GM12878 (cell line): ENCODE results near the gene CCDC195. TPM values are rescaled to one million over a fixed set of nuclear protein-coding genes. Genes with fewer than 3 reads are reported as not detected.

Source experiments
- ATAC-seq: fragments of 200-7000 bp; cut with Tn5 transposase; 3 replicates; pipeline ENCODE4 v1.9.1; 2020; ENCODE audit warnings: mild to moderate bottlenecking, moderate library complexity
- BruUV-seq: library from RNA; stranded (reverse); fragments of 400-500 nt; replicated peaks from 2 replicates; lab custom pipeline; 2021; lab: Mats Ljungman, UMichigan
- CTCF ChIA-PET: fragments of 300-600 bp; sonication (Branson Sonifier 250); formaldehyde crosslinking; extraction: SDS; loops from one replicate; lab custom pipeline; 2021; ENCODE audit warnings: inconsistent platforms; lab: Yijun Ruan, JAX
- POLR2A ChIA-PET: fragments of 350-600 bp; formaldehyde crosslinking; extraction: SDS; loops from one replicate; lab custom pipeline; 2021; ENCODE audit warnings: inconsistent platforms; lab: Charles Lee
- RAD21 ChIA-PET: fragments of 300-600 bp; sonication (Branson Sonifier 250); formaldehyde crosslinking; loops from one replicate; lab custom pipeline; 2023; ENCODE audit warnings: antibody characterized with exemption; ENCODE audit not compliant: unreplicated experiment; lab: Charles Lee
- SMC1A ChIA-PET: fragments of 300-600 bp; sonication (Branson Sonifier 250); formaldehyde crosslinking; loops from one replicate; lab custom pipeline; 2023; ENCODE audit not compliant: unreplicated experiment, uncharacterized antibody; lab: Charles Lee
- DNase-seq: peaks from one replicate; pipeline ENCODE4 v3.0.0-alpha.2; 2011; ENCODE audit warnings: low read depth, low spot score
- FAIRE-seq: peaks from 3 replicates; lab custom pipeline; 2011; peaks lifted over from hg19 to GRCh38; lab: Jason Lieb, UNC
- H2AFZ ChIP-seq: 2 replicates; pipeline ENCODE4 v1.6.0; 2011; ENCODE audit warnings: low read depth, low read length, control low read depth; ENCODE audit not compliant: control insufficient read depth
- H3K27ac ChIP-seq: 2 replicates; pipeline ENCODE4 v1.5.1; 2011; ENCODE audit warnings: control low read depth; ENCODE audit not compliant: control insufficient read depth, insufficient read depth
- H3K27me3 ChIP-seq, 2 experiments: replicated peaks in 1 of 2; 2 replicates each; pipeline versions ENCODE4 v1.6.0 to v1.6.1; 2011; ENCODE audit warnings: low read length in 1 of 2; ENCODE audit not compliant: control insufficient read depth in 2 of 2, insufficient read depth in 2 of 2
- H3K36me3 ChIP-seq, 2 experiments: 2 replicates each; pipeline ENCODE4 v1.5.1; 2011; ENCODE audit warnings: low read length in 1 of 2; ENCODE audit not compliant: control insufficient read depth in 2 of 2, insufficient read depth in 2 of 2
- H3K4me1 ChIP-seq: 2 replicates; pipeline ENCODE4 v1.6.1; 2011; ENCODE audit warnings: mild to moderate bottlenecking, low read length, moderate library complexity, mixed read lengths; ENCODE audit not compliant: control insufficient read depth, insufficient read depth
- H3K4me2 ChIP-seq: 2 replicates; pipeline ENCODE4 v1.6.0; 2011; ENCODE audit warnings: control low read depth; ENCODE audit not compliant: control insufficient read depth, insufficient read depth
- H3K4me3 ChIP-seq: fragments of 200-600 bp; sonication (generic); 2 replicates; pipeline ENCODE4 v1.5.1; 2016
- H3K79me2 ChIP-seq: 2 replicates; pipeline ENCODE4 v1.6.0; 2011; ENCODE audit warnings: low read length; ENCODE audit not compliant: control insufficient read depth, insufficient read depth
- H3K9ac ChIP-seq: 2 replicates; pipeline ENCODE4 v1.8.0; 2011; ENCODE audit warnings: low read length, control low read depth, mixed read lengths; ENCODE audit not compliant: control insufficient read depth, insufficient read depth
- H3K9me3 ChIP-seq: replicated peaks from 3 replicates; pipeline ENCODE4 v1.5.1; 2011; ENCODE audit warnings: mild to moderate bottlenecking, low read length; ENCODE audit not compliant: control insufficient read depth, insufficient read depth
- H4K20me1 ChIP-seq: 2 replicates; pipeline ENCODE4 v1.6.0; 2011; ENCODE audit not compliant: control insufficient read depth, insufficient read depth
- BMI1 ChIP-seq: fragments of 450-650 bp; IDR thresholded peaks from 2 replicates; pipeline ENCODE4 v1.6.1; 2016; ENCODE audit warnings: mild to moderate bottlenecking, moderate library complexity, borderline replicate concordance
- DPF2 ChIP-seq: fragments of 450-650 bp; IDR thresholded peaks from 2 replicates; pipeline ENCODE4 v1.6.1; 2017; ENCODE audit warnings: mild to moderate bottlenecking
- EED ChIP-seq: sonication (generic); IDR thresholded peaks from 2 replicates; pipeline ENCODE4 v1.6.1; 2016; ENCODE audit warnings: antibody characterized with exemption, low read depth
- FOXK2 ChIP-seq: fragments of 450-650 bp; IDR thresholded peaks from 2 replicates; pipeline ENCODE4 v1.6.1; 2017; ENCODE audit warnings: mild to moderate bottlenecking, moderate library complexity
- GATAD2B ChIP-seq: fragments of 450-650 bp; conservative IDR thresholded peaks from 2 replicates; pipeline ENCODE4 v1.6.1; 2017; ENCODE audit warnings: low read depth, mild to moderate bottlenecking, moderate library complexity
- LARP7 ChIP-seq: fragments of 450-650 bp; IDR thresholded peaks from 2 replicates; pipeline ENCODE4 v1.6.1; 2017; ENCODE audit warnings: mild to moderate bottlenecking
- NFXL1 ChIP-seq: fragments of 450-650 bp; IDR thresholded peaks from 2 replicates; pipeline ENCODE4 v1.6.1; 2017; ENCODE audit warnings: antibody characterized with exemption, mild to moderate bottlenecking, borderline replicate concordance
- STAT3 ChIP-seq: IDR thresholded peaks from 2 replicates; pipeline ENCODE4 v1.6.1; 2011; ENCODE audit warnings: low read depth, low read length, improper control_type of control experiment
- TARDBP ChIP-seq: IDR thresholded peaks from 2 replicates; pipeline ENCODE4 v1.6.1; 2016; ENCODE audit warnings: borderline replicate concordance
- WGBS: methylation state at CpG from one replicate; pipeline ENCODE4 v1.1.6; 2016; ENCODE audit warnings: low lambda C conversion rate; ENCODE audit not compliant: insufficient replicate concordance, insufficient coverage; ENCODE audit errors: missing lambda C conversion rate; 5-methylcytosine and 5-hydroxymethylcytosine counted together
- in situ Hi-C: fragments of 300-500 bp; cut with MboI; formaldehyde crosslinking; loops from 9 replicates; pipeline ENCODE4 v1.14.3; 2018; ENCODE audit warnings: mixed read lengths
- intact Hi-C: fragments of 100-400 bp; cut with micrococcal nuclease; formaldehyde crosslinking; loops from one replicate; pipeline ENCODE4 v1.14.2; 2022; ENCODE audit not compliant: unreplicated experiment
- polyA plus RNA-seq, 11 experiments: library from polyadenylated mRNA; depleted of rRNA in 4 of 11; unstranded in 6 of 11; stranded (reverse) in 5 of 11; fragments of >200 nt; fragmentation: Nextera tagmentation in 4 of 11; fragmentation: Illumina TruSeq in 1 of 11; extraction: Ambion mirVana in 4 of 11; extraction: Trizol in 1 of 11; gene quantifications; 1 replicate in 1 of 11; 2 replicates in 10 of 11; pipeline versions ENCODE4 v1.2.1 to v1.2.3, GENCODE V29; 2011 to 2016; ENCODE audit warnings: inconsistent platforms in 2 of 11, missing spikeins in 2 of 11, low read depth in 1 of 11
- total RNA-seq, 4 experiments: library from RNA; depleted of rRNA in 3 of 4; stranded (reverse); fragments of >200 nt in 3 of 4; fragmentation: Illumina TruSeq in 1 of 4; extraction: Trizol in 1 of 4; gene quantifications; 2 replicates each; pipeline versions ENCODE4 v1.2.1 to v1.2.3, GENCODE V29; 2013 to 2021
- TF ChIP-seq, protein P1 (sequence below): fragments of 450-650 bp; formaldehyde crosslinking; IDR thresholded peaks from 2 replicates; pipeline ENCODE4 v1.4.0; 2022; ENCODE audit warnings: mild to moderate bottlenecking, moderate library complexity
- TF ChIP-seq, protein P2 (sequence below): fragments of 450-650 bp; conservative IDR thresholded peaks from 2 replicates; pipeline ENCODE4 v1.6.1; 2017; ENCODE audit warnings: mild to moderate bottlenecking, moderate library complexity
- TF ChIP-seq, protein P3 (sequence below): IDR thresholded peaks from 2 replicates; pipeline ENCODE4 v1.6.1; 2011; ENCODE audit warnings: low read depth, mild to moderate bottlenecking, low read length, moderate library complexity, borderline replicate concordance; ENCODE audit errors: extremely low read depth
- TF ChIP-seq, protein P4 (sequence below): fragments of 450-650 bp; IDR thresholded peaks from 2 replicates; pipeline ENCODE4 v1.6.1; 2016; ENCODE audit warnings: mild to moderate bottlenecking, moderate library complexity, borderline replicate concordance

Gene CCDC195
- total and polyA plus RNA-seq, 10 of the 15 experiments (the other 5 are each of a cell fraction or from before 2014, with no cell fraction given): not detected

DNA sequence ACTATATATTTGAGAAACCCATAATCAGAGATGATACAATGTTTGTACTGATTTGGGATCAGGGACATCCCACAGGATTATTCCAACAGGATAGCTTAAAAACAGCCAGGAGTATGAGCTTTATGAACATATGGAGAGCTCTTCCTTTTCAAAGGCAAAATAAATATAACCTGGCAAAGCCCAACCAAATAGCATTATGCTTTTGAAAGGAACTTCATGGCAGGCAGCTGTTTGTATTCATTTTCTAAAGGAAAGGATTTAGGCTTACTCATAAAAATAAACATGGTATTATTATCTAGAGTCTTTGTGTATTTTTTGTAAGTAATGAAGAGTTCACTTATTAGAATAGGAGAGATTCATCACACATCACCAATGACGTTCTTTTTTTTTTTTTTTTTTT lies 44.4 kb downstream of the CCDC195 start (continued):
- TF ChIP-seq, protein P1, sequence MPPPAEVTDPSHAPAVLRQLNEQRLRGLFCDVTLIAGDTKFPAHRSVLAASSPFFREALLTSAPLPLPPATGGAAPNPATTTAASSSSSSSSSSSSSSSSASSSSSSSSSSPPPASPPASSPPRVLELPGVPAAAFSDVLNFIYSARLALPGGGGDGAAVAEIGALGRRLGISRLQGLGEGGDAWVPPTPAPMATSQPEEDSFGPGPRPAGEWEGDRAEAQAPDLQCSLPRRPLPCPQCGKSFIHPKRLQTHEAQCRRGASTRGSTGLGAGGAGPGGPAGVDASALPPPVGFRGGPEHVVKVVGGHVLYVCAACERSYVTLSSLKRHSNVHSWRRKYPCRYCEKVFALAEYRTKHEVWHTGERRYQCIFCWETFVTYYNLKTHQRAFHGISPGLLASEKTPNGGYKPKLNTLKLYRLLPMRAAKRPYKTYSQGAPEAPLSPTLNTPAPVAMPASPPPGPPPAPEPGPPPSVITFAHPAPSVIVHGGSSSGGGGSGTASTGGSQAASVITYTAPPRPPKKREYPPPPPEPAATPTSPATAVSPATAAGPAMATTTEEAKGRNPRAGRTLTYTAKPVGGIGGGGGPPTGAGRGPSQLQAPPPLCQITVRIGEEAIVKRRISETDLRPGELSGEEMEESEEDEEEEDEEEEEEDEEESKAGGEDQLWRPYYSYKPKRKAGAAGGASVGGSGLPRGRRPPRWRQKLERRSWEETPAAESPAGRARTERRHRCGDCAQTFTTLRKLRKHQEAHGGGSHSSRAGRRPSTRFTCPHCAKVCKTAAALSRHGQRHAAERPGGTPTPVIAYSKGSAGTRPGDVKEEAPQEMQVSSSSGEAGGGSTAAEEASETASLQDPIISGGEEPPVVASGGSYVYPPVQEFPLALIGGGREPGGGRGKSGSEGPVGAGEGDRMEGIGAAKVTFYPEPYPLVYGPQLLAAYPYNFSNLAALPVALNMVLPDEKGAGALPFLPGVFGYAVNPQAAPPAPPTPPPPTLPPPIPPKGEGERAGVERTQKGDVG (CRISPR knock-in tag): no peak
- TF ChIP-seq, protein P2, sequence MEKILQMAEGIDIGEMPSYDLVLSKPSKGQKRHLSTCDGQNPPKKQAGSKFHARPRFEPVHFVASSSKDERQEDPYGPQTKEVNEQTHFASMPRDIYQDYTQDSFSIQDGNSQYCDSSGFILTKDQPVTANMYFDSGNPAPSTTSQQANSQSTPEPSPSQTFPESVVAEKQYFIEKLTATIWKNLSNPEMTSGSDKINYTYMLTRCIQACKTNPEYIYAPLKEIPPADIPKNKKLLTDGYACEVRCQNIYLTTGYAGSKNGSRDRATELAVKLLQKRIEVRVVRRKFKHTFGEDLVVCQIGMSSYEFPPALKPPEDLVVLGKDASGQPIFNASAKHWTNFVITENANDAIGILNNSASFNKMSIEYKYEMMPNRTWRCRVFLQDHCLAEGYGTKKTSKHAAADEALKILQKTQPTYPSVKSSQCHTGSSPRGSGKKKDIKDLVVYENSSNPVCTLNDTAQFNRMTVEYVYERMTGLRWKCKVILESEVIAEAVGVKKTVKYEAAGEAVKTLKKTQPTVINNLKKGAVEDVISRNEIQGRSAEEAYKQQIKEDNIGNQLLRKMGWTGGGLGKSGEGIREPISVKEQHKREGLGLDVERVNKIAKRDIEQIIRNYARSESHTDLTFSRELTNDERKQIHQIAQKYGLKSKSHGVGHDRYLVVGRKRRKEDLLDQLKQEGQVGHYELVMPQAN: no peak
- TF ChIP-seq STAT3: no peak
- TF ChIP-seq FOXK2: no peak

DNA sequence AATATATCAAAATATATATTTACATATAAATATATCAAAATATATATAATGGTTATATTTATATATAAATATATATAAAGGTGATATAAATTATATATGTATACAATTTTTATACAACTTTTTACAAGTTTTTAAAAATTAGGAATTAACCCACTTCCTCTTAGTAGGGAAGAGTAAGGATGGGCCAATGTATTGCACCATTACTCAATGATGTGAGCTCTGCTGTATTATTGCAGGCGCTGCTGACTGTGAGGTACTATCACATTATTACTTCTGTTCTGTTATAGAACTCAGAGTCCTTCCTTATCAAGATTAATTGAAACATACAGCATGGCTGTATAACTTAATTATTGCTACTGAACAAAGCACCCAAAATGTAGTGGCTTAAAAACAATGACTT lies 46.0 kb downstream of the CCDC195 start:
- POLR2A ChIA-PET: interaction anchor here (1.3 kb wide), 1 partner anchor 23 kb away, joined by 3 read pairs; no protein-coding TSS in a partner anchor
- peaks cover 3% of the 10 kb centered on the region for H3K4me1 ChIP-seq
- no peaks in the 10 kb centered on the region for H3K27me3 ChIP-seq
- DNase-seq: no peak
- H3K4me3 ChIP-seq: no peak overlapping the region
- H3K4me2 ChIP-seq: no peak overlapping the region
- no peak overlapping the region for H2AFZ ChIP-seq
- no TSS peak for BruUV-seq
- TF ChIP-seq, protein P3, sequence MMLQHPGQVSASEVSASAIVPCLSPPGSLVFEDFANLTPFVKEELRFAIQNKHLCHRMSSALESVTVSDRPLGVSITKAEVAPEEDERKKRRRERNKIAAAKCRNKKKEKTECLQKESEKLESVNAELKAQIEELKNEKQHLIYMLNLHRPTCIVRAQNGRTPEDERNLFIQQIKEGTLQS: no peak
- TF ChIP-seq NFXL1: no peak
- no peak for TF ChIP-seq DPF2
- no peak for TF ChIP-seq EED
- no peak for TF ChIP-seq TARDBP
- no peak for TF ChIP-seq GATAD2B
- TF ChIP-seq, protein P4, sequence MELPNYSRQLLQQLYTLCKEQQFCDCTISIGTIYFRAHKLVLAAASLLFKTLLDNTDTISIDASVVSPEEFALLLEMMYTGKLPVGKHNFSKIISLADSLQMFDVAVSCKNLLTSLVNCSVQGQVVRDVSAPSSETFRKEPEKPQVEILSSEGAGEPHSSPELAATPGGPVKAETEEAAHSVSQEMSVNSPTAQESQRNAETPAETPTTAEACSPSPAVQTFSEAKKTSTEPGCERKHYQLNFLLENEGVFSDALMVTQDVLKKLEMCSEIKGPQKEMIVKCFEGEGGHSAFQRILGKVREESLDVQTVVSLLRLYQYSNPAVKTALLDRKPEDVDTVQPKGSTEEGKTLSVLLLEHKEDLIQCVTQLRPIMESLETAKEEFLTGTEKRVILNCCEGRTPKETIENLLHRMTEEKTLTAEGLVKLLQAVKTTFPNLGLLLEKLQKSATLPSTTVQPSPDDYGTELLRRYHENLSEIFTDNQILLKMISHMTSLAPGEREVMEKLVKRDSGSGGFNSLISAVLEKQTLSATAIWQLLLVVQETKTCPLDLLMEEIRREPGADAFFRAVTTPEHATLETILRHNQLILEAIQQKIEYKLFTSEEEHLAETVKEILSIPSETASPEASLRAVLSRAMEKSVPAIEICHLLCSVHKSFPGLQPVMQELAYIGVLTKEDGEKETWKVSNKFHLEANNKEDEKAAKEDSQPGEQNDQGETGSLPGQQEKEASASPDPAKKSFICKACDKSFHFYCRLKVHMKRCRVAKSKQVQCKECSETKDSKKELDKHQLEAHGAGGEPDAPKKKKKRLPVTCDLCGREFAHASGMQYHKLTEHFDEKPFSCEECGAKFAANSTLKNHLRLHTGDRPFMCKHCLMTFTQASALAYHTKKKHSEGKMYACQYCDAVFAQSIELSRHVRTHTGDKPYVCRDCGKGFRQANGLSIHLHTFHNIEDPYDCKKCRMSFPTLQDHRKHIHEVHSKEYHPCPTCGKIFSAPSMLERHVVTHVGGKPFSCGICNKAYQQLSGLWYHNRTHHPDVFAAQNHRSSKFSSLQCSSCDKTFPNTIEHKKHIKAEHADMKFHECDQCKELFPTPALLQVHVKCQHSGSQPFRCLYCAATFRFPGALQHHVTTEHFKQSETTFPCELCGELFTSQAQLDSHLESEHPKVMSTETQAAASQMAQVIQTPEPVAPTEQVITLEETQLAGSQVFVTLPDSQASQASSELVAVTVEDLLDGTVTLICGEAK: no peak
- TF ChIP-seq BMI1: no peak
- no peak for TF ChIP-seq LARP7
- ATAC-seq: no peak
- no peak overlapping the region for H3K27ac ChIP-seq
- no peaks in the 10 kb centered on the region for H3K36me3 ChIP-seq
- RAD21 ChIA-PET: no interaction called here
- H3K9me3 ChIP-seq: peaks cover 3% of the 10 kb centered on the region; the same call in 2 of the 3 replicates
- CTCF ChIA-PET: interaction anchor here (0.9 to 1.8 kb wide), 2 partner anchors 19 to 20 kb away, joined by 3 to 5 read pairs; no protein-coding TSS in a partner anchor
- H4K20me1 ChIP-seq: no peaks in the 10 kb centered on the region
- no peak overlapping the region for H3K9ac ChIP-seq
- no peak for FAIRE-seq
- in situ Hi-C loops: no loop called here
- 100% methylated on average over 1 of the region's 1 CpG for WGBS
- no peaks in the 10 kb centered on the region for H3K79me2 ChIP-seq
- intact Hi-C loops: no loop called here
- SMC1A ChIA-PET: no interaction called here
